ENCODE measurements around the gene TRA2A.

DNA sequence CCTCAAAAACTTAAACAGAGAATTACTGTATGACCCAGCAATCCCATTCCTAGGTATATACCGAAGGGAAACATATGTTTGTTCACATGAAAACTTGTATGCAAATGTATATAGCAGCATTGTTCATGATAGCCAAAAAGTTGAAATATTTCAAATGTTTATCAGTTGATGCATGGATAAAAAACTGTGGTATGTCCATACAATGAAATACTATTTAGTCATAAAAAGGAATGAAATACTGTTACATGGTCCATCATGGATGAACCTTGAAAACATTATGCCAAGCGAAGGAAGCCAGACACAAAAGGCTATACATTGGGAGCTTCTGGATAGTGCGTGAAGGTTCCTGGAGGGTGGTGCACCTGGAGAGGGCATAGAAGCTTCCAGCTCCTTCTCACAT lies 11.0 kb upstream of the TRA2A start:
- TF ChIP-seq, protein P1, sequence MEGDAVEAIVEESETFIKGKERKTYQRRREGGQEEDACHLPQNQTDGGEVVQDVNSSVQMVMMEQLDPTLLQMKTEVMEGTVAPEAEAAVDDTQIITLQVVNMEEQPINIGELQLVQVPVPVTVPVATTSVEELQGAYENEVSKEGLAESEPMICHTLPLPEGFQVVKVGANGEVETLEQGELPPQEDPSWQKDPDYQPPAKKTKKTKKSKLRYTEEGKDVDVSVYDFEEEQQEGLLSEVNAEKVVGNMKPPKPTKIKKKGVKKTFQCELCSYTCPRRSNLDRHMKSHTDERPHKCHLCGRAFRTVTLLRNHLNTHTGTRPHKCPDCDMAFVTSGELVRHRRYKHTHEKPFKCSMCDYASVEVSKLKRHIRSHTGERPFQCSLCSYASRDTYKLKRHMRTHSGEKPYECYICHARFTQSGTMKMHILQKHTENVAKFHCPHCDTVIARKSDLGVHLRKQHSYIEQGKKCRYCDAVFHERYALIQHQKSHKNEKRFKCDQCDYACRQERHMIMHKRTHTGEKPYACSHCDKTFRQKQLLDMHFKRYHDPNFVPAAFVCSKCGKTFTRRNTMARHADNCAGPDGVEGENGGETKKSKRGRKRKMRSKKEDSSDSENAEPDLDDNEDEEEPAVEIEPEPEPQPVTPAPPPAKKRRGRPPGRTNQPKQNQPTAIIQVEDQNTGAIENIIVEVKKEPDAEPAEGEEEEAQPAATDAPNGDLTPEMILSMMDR (IDR thresholded peaks at IDR 0.05), result no peak
- TF ChIP-seq POLR2A (IDR thresholded peaks at IDR 0.05), result no peak
